GM12878 (cell line): ENCODE measurements around the gene TCEANC. TPM values are rescaled to one million over a fixed set of nuclear protein-coding genes. Genes with fewer than 3 reads are reported as not detected.
"Not testable (repeated sequence)": the region's sequence is repeated elsewhere in the genome, so short reads cannot be mapped to it uniquely, and the experiment has no call there.

ENCODE experiments used
- ATAC-seq: fragments of 200-7000 bp; cut with Tn5 transposase; 3 replicates; pipeline ENCODE4 v1.9.1; 2020; ENCODE audit warnings: mild to moderate bottlenecking, moderate library complexity
- BruUV-seq: library from RNA; stranded (reverse); fragments of 400-500 nt; replicated peaks from 2 replicates; lab custom pipeline; 2021; lab: Mats Ljungman, UMichigan
- CTCF ChIA-PET: fragments of 300-600 bp; sonication (Branson Sonifier 250); formaldehyde crosslinking; extraction: SDS; loops from one replicate; lab custom pipeline; 2021; ENCODE audit warnings: inconsistent platforms; lab: Yijun Ruan, JAX
- POLR2A ChIA-PET: fragments of 350-600 bp; formaldehyde crosslinking; extraction: SDS; loops from one replicate; lab custom pipeline; 2021; ENCODE audit warnings: inconsistent platforms; lab: Charles Lee
- RAD21 ChIA-PET: fragments of 300-600 bp; sonication (Branson Sonifier 250); formaldehyde crosslinking; loops from one replicate; lab custom pipeline; 2023; ENCODE audit warnings: antibody characterized with exemption; ENCODE audit not compliant: unreplicated experiment; lab: Charles Lee
- SMC1A ChIA-PET: fragments of 300-600 bp; sonication (Branson Sonifier 250); formaldehyde crosslinking; loops from one replicate; lab custom pipeline; 2023; ENCODE audit not compliant: unreplicated experiment, uncharacterized antibody; lab: Charles Lee
- DNase-seq: peaks from one replicate; pipeline ENCODE4 v3.0.0-alpha.2; 2011; ENCODE audit warnings: low read depth, low spot score
- FAIRE-seq: peaks from 3 replicates; lab custom pipeline; 2011; peaks lifted over from hg19 to GRCh38; lab: Jason Lieb, UNC
- H2AFZ ChIP-seq: 2 replicates; pipeline ENCODE4 v1.6.0; 2011; ENCODE audit warnings: low read depth, low read length, control low read depth; ENCODE audit not compliant: control insufficient read depth
- H3K27ac ChIP-seq: 2 replicates; pipeline ENCODE4 v1.5.1; 2011; ENCODE audit warnings: control low read depth; ENCODE audit not compliant: control insufficient read depth, insufficient read depth
- H3K27me3 ChIP-seq, 2 experiments: replicated peaks in 1 of 2; 2 replicates each; pipeline versions ENCODE4 v1.6.0 to v1.6.1; 2011; ENCODE audit warnings: low read length in 1 of 2; ENCODE audit not compliant: control insufficient read depth in 2 of 2, insufficient read depth in 2 of 2
- H3K36me3 ChIP-seq, 2 experiments: 2 replicates each; pipeline ENCODE4 v1.5.1; 2011; ENCODE audit warnings: low read length in 1 of 2; ENCODE audit not compliant: control insufficient read depth in 2 of 2, insufficient read depth in 2 of 2
- H3K4me1 ChIP-seq: 2 replicates; pipeline ENCODE4 v1.6.1; 2011; ENCODE audit warnings: mild to moderate bottlenecking, low read length, moderate library complexity, mixed read lengths; ENCODE audit not compliant: control insufficient read depth, insufficient read depth
- H3K4me2 ChIP-seq: 2 replicates; pipeline ENCODE4 v1.6.0; 2011; ENCODE audit warnings: control low read depth; ENCODE audit not compliant: control insufficient read depth, insufficient read depth
- H3K4me3 ChIP-seq: fragments of 200-600 bp; sonication (generic); 2 replicates; pipeline ENCODE4 v1.5.1; 2016
- H3K79me2 ChIP-seq: 2 replicates; pipeline ENCODE4 v1.6.0; 2011; ENCODE audit warnings: low read length; ENCODE audit not compliant: control insufficient read depth, insufficient read depth
- H3K9ac ChIP-seq: 2 replicates; pipeline ENCODE4 v1.8.0; 2011; ENCODE audit warnings: low read length, control low read depth, mixed read lengths; ENCODE audit not compliant: control insufficient read depth, insufficient read depth
- H3K9me3 ChIP-seq: replicated peaks from 3 replicates; pipeline ENCODE4 v1.5.1; 2011; ENCODE audit warnings: mild to moderate bottlenecking, low read length; ENCODE audit not compliant: control insufficient read depth, insufficient read depth
- H4K20me1 ChIP-seq: 2 replicates; pipeline ENCODE4 v1.6.0; 2011; ENCODE audit not compliant: control insufficient read depth, insufficient read depth
- ETV6 ChIP-seq, 2 experiments: fragments of 450-650 bp in 1 of 2; IDR thresholded peaks in 1 of 2; conservative IDR thresholded peaks in 1 of 2; 2 replicates each; pipeline ENCODE4 v1.6.1; 2014; ENCODE audit warnings: antibody characterized with exemption in 1 of 2, borderline replicate concordance in 1 of 2, low read depth in 1 of 2, mild to moderate bottlenecking in 1 of 2, moderate library complexity in 1 of 2
- POLR2AphosphoS2 ChIP-seq: IDR thresholded peaks from 2 replicates; pipeline ENCODE4 v1.6.1; 2011; ENCODE audit warnings: low read depth, mild to moderate bottlenecking, low read length, improper control_type of control experiment, moderate library complexity
- WGBS: methylation state at CpG from one replicate; pipeline ENCODE4 v1.1.6; 2016; ENCODE audit warnings: low lambda C conversion rate; ENCODE audit not compliant: insufficient replicate concordance, insufficient coverage; ENCODE audit errors: missing lambda C conversion rate; 5-methylcytosine and 5-hydroxymethylcytosine counted together
- in situ Hi-C: fragments of 300-500 bp; cut with MboI; formaldehyde crosslinking; loops from 9 replicates; pipeline ENCODE4 v1.14.3; 2018; ENCODE audit warnings: mixed read lengths
- intact Hi-C: fragments of 100-400 bp; cut with micrococcal nuclease; formaldehyde crosslinking; loops from one replicate; pipeline ENCODE4 v1.14.2; 2022; ENCODE audit not compliant: unreplicated experiment
- polyA plus RNA-seq, 11 experiments: library from polyadenylated mRNA; depleted of rRNA in 4 of 11; unstranded in 6 of 11; stranded (reverse) in 5 of 11; fragments of >200 nt; fragmentation: Nextera tagmentation in 4 of 11; fragmentation: Illumina TruSeq in 1 of 11; extraction: Ambion mirVana in 4 of 11; extraction: Trizol in 1 of 11; gene quantifications; 1 replicate in 1 of 11; 2 replicates in 10 of 11; pipeline versions ENCODE4 v1.2.1 to v1.2.3, GENCODE V29; 2011 to 2016; ENCODE audit warnings: inconsistent platforms in 2 of 11, missing spikeins in 2 of 11, low read depth in 1 of 11
- total RNA-seq, 4 experiments: library from RNA; depleted of rRNA in 3 of 4; stranded (reverse); fragments of >200 nt in 3 of 4; fragmentation: Illumina TruSeq in 1 of 4; extraction: Trizol in 1 of 4; gene quantifications; 2 replicates each; pipeline versions ENCODE4 v1.2.1 to v1.2.3, GENCODE V29; 2013 to 2021

Gene TCEANC
- total and polyA plus RNA-seq, 10 of the 15 experiments (the other 5 are each of a cell fraction or from before 2014, with no cell fraction given): 1.1 to 4.9 (median 2.9) TPM

GRCh38 chrX:13676885-13677284 is 23.9 kb downstream of the TCEANC start:
- H3K4me2 ChIP-seq: no peak overlapping the region
- RAD21 ChIA-PET: interaction anchor here (1.2 to 2.4 kb wide), 3 partner anchors 10 to 59 kb away, joined by 3 to 22 read pairs (median 6); partner anchors contain the start of gene RAB9A
- BruUV-seq: no TSS peak
- intact Hi-C loops: no loop called here
- no peaks in the 10 kb centered on the region for H3K36me3 ChIP-seq
- no peaks in the 10 kb centered on the region; the same call in 2 of the 3 replicates for H3K9me3 ChIP-seq
- no peak overlapping the region for H3K9ac ChIP-seq
- H4K20me1 ChIP-seq: no peaks in the 10 kb centered on the region
- POLR2A ChIA-PET: interaction anchor here (0.5 to 2.3 kb wide), 5 partner anchors 11 to 51 kb away, joined by 4 to 13 read pairs (median 4); no protein-coding TSS in a partner anchor
- CTCF ChIA-PET: interaction anchor here (0.9 to 2.0 kb wide), 3 partner anchors 11 to 75 kb away, joined by 3 to 10 read pairs (median 4); no protein-coding TSS in a partner anchor
- H3K27me3 ChIP-seq: no peaks in the 10 kb centered on the region
- H3K79me2 ChIP-seq: no peaks in the 10 kb centered on the region
- H2AFZ ChIP-seq: no peak overlapping the region
- no peaks in the 10 kb centered on the region for H3K4me1 ChIP-seq
- in situ Hi-C loops: no loop called here
- no peak overlapping the region for H3K27ac ChIP-seq
- SMC1A ChIA-PET: interaction anchor here (0.6 to 1.0 kb wide), 7 partner anchors 16 to 718 kb away, joined by 3 to 4 read pairs (median 3); no protein-coding TSS in a partner anchor
- FAIRE-seq (no peak), ATAC-seq (no peak), DNase-seq (no peak)
- no peak for TF ChIP-seq POLR2AphosphoS2
- no peak for TF ChIP-seq ETV6 (conservative IDR thresholded peaks at IDR 0.05 in 1 of 2, IDR thresholded peaks at IDR 0.05 in 1 of 2; ENCODE audit: borderline replicate concordance in 1 of 2, low read depth in 1 of 2)
- no peak overlapping the region for H3K4me3 ChIP-seq

GRCh38 chrX:13679700-13680099 is 26.8 kb downstream of the TCEANC start:
- H3K79me2 ChIP-seq, H4K20me1 ChIP-seq, H3K9ac ChIP-seq, H3K4me3 ChIP-seq, H2AFZ ChIP-seq, H3K27ac ChIP-seq, FAIRE-seq, DNase-seq, H3K9me3 ChIP-seq, BruUV-seq, in situ Hi-C loops, CTCF ChIA-PET, intact Hi-C loops, H3K4me1 ChIP-seq, H3K27me3 ChIP-seq, H3K4me2 ChIP-seq, POLR2A ChIA-PET, H3K36me3 ChIP-seq, ATAC-seq: not testable (repeated sequence)
- ChIA-PET SMC1A (interaction anchor here (0.9 kb wide), 1 partner anchor 9 kb away, joined by 3 read pairs; no protein-coding TSS in a partner anchor), RAD21 (interaction anchor here (1.2 kb wide), 1 partner anchor 25 kb away, joined by 3 read pairs; no protein-coding TSS in a partner anchor)
- WGBS: 100% methylated on average over 4 of the region's 4 CpGs
